Small intestine (tissue), 7 donors: ENCODE measurements around the gene CACNA1S. TPM values are rescaled to one million over a fixed set of nuclear protein-coding genes. Genes with fewer than 3 reads are reported as not detected.

Experiments used
- DNase-seq, 2 donors: peaks; one replicate each; pipeline versions ENCODE4 v3.0.0 to v3.0.0-alpha.2; 2013
- FAIRE-seq: peaks from 2 replicates; lab custom pipeline; 2012; peaks lifted over from hg19 to GRCh38; lab: Jason Lieb, UNC
- H3K27ac ChIP-seq, 3 donors: one replicate each; pipeline ENCODE4 v1.5.1; 2013; ENCODE audit warnings: low read length in 2 of 3, mild to moderate bottlenecking in 2 of 3, control low read depth in 1 of 3, inconsistent platforms in 1 of 3, low read depth in 1 of 3, moderate library complexity in 1 of 3
- H3K27me3 ChIP-seq, 3 donors: one replicate each; pipeline ENCODE4 v1.6.1; 2013; ENCODE audit warnings: low read length in 3 of 3, inconsistent platforms in 1 of 3; ENCODE audit not compliant: control insufficient read depth in 3 of 3, insufficient read depth in 3 of 3
- H3K36me3 ChIP-seq, 3 donors: one replicate each; pipeline ENCODE4 v1.6.1; 2013; ENCODE audit warnings: low read length in 3 of 3, inconsistent platforms in 1 of 3, low read depth in 1 of 3, mild to moderate bottlenecking in 1 of 3, moderate library complexity in 1 of 3; ENCODE audit not compliant: control insufficient read depth in 3 of 3, insufficient read depth in 2 of 3
- H3K4me1 ChIP-seq, 3 donors: one replicate each; pipeline ENCODE4 v1.6.1; 2013; ENCODE audit warnings: low read length in 2 of 3, inconsistent platforms in 1 of 3, low read depth in 1 of 3, mild to moderate bottlenecking in 1 of 3, moderate library complexity in 1 of 3; ENCODE audit not compliant: control insufficient read depth in 3 of 3, insufficient read depth in 2 of 3
- H3K4me3 ChIP-seq, 3 donors: one replicate each; pipeline ENCODE4 v1.5.1; 2013; ENCODE audit warnings: low read length in 3 of 3, control low read depth in 1 of 3, inconsistent platforms in 1 of 3, low read depth in 1 of 3, mild to moderate bottlenecking in 1 of 3, moderate library complexity in 1 of 3
- H3K9me3 ChIP-seq, 2 donors: one replicate each; pipeline ENCODE4 v1.6.1; 2013; ENCODE audit warnings: low read depth in 1 of 2, low read length in 1 of 2; ENCODE audit not compliant: control insufficient read depth in 2 of 2, insufficient read depth in 1 of 2
- WGBS, 3 donors: extraction: QIAGEN DNeasy Blood & Tissue Kit; methylation state at CpG; one replicate each; pipeline ENCODE4 v1.1.7; 2013; 5-methylcytosine and 5-hydroxymethylcytosine counted together
- polyA plus RNA-seq, 4 donors: library from polyadenylated mRNA; stranded (reverse) in 3 of 4; unstranded in 1 of 4; fragments of 200-250 nt in 3 of 4; fragments of 120-200 nt in 1 of 4; gene quantifications; one replicate each; pipeline versions ENCODE4 v1.2.1 to v1.2.3, GENCODE V29; 2013
- donor health status: healthy with polysubstance abuse.
- donor health status: control.
- donor health status: control.
- donor health status: Bipolar disorder and iron deficiency.
- donor health status: healthy.

The CACNA1S gene
- polyA plus RNA-seq, 4 donors = 0.01 to 0.24 TPM; not detected in 2

DNA sequence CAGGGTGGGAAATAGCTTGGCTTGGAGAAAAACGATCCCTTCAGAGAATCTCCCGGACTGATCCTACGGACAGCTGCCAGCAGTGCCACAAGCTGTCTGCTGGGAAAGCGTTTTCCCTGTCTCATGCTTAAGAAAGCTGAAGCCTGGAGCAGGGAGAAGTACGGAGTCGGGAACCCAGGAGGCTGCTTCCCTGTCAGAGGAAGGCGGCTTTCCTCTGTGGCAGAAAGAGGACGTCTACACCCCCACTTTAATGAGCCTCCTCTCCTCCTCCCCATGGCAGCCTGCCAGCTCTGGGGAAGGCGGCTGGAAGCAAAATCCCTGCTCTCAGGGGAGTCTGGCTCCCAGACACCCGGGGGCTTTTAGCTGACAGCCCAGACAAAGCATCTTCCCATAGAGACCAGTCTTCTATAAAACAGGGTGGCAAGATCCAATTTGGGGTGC is 96.0 kb downstream of the CACNA1S start:
- Histone ChIP-seq H3K36me3 (no peaks in the 10 kb centered on the region), H3K27ac (peak overlapping the region in 1 of 3 donors; percentile 58), H3K9me3 (no peaks in the 10 kb centered on the region), H3K4me1 (peaks cover 10 to 30% (median 30%) of the 10 kb centered on the region in 3 donors), H3K4me3 (no peak overlapping the region), H3K27me3 (peaks cover 0 to 14% (median 0%) of the 10 kb centered on the region in 3 donors)
- 13 to 24% (median 22%) methylated on average over 10 of the region's 10 CpGs for WGBS, 3 donors
- peak; percentile 47 to 53 for DNase-seq
- FAIRE-seq = no peak

DNA sequence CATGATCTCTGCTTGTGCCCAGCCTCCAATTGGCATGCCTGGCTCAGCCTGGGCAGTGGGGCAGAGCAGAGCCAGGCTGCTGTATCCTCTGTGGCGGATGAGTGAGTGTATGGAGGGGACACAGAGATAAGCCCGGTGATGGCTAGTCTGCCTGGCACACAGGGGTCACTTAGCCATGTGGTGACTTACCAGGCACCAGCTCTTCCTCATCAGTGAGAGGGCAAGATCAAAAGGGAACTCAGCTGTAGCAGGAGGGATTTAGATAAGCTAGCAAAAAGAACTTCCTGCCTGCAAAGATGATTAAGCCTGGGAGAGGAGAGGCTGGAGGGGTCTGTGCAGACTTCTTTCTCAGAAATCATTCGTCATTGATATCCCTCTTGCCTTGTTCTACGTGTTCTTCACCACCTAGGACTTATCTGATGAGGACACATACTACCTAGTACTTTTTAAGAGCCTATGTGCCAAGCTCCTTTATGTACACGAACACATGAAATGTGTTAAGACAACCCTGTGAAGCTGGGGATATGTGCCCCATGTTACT is 96.6 kb downstream of the CACNA1S start:
- Histone ChIP-seq H3K27me3 (peaks cover 0 to 14% (median 0%) of the 10 kb centered on the region in 3 donors), H3K9me3 (no peaks in the 10 kb centered on the region), H3K4me3 (no peak overlapping the region), H3K36me3 (no peaks in the 10 kb centered on the region), H3K27ac (peak overlapping the region in 1 of 3 donors; percentile 58), H3K4me1 (peaks cover 9 to 26% (median 24%) of the 10 kb centered on the region in 3 donors)
- DNase-seq (peak in 1 of 2 donors; percentile 53), FAIRE-seq (no peak)
- WGBS, 3 donors = 7 to 50% (median 34%) methylated on average over 5 of the region's 5 CpGs

- H3K4me3 ChIP-seq = no peak overlapping the region
- peaks cover 0 to 14% (median 0%) of the 10 kb centered on the region in 3 donors for H3K27me3 ChIP-seq
- WGBS, 3 donors = 62 to 76% (median 64%) methylated on average over 3 of the region's 3 CpGs
- DNase-seq = no peak
- H3K4me1 ChIP-seq = peaks cover 9 to 18% (median 17%) of the 10 kb centered on the region in 3 donors
- no peak overlapping the region for H3K27ac ChIP-seq
- H3K9me3 ChIP-seq = no peaks in the 10 kb centered on the region
- no peak for FAIRE-seq
- H3K36me3 ChIP-seq = no peaks in the 10 kb centered on the region
These were observed 97.4 kb downstream of the CACNA1S start for GRCh38 chr1:201014816-201015200.

GRCh38 chr1:201013991-201014815 is 98.0 kb downstream of the CACNA1S start:
- Histone ChIP-seq H3K27me3 (peaks cover 0 to 14% (median 0%) of the 10 kb centered on the region in 3 donors), H3K36me3 (no peaks in the 10 kb centered on the region), H3K27ac (no peak overlapping the region), H3K4me3 (no peak overlapping the region), H3K4me1 (peaks cover 7 to 15% (median 12%) of the 10 kb centered on the region in 3 donors), H3K9me3 (no peaks in the 10 kb centered on the region)
- DNase-seq (no peak), FAIRE-seq (no peak)
- WGBS, 3 donors = 69 to 87% (median 80%) methylated on average over 33 of the region's 33 CpGs

GRCh38 chr1:201013031-201013485 is 99.2 kb downstream of the CACNA1S start:
- Histone ChIP-seq H3K4me1 (peaks cover 4 to 15% (median 11%) of the 10 kb centered on the region in 3 donors), H3K27me3 (peaks cover 0 to 14% (median 0%) of the 10 kb centered on the region in 3 donors), H3K9me3 (no peaks in the 10 kb centered on the region), H3K36me3 (no peaks in the 10 kb centered on the region), H3K4me3 (no peak overlapping the region), H3K27ac (no peak overlapping the region)
- 55 to 66% (median 58%) methylated on average over 4 of the region's 4 CpGs for WGBS, 3 donors
- FAIRE-seq (no peak), DNase-seq (no peak)

DNA sequence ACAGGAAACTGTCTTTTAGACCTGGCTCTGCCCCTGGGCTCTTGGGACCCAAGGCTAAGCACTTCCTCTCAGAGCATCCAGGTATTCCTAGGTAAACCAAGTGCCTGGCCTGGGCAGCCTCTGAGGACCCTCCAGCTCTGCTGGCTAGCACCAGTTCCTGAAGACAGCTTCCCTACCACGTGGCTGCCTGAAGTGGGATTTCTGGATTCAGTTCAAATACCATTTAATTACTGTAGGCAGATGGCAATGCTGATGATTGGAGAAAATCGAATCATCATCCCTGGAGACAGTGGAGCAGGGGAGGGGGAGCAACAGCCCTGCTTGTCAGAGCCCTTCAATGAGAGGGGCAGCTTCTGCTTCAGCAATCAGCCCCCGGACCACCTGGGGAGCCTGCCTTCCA is 100.6 kb downstream of the CACNA1S start:
- H3K27me3 ChIP-seq = peaks cover 0 to 14% (median 0%) of the 10 kb centered on the region in 3 donors
- DNase-seq = no peak
- no peaks in the 10 kb centered on the region for H3K9me3 ChIP-seq
- no peak for FAIRE-seq
- H3K4me1 ChIP-seq = peaks cover 3 to 12% (median 6%) of the 10 kb centered on the region in 3 donors
- H3K36me3 ChIP-seq = no peaks in the 10 kb centered on the region
- H3K27ac ChIP-seq = no peak overlapping the region
- H3K4me3 ChIP-seq = no peak overlapping the region
- WGBS, 3 donors = 49 to 62% (median 55%) methylated on average over 3 of the region's 3 CpGs

- FAIRE-seq = no peak
- Histone ChIP-seq H3K27ac (no peak overlapping the region), H3K4me1 (peaks cover 0 to 3% (median 1%) of the 10 kb centered on the region in 3 donors), H3K9me3 (no peaks in the 10 kb centered on the region), H3K27me3 (peaks cover 0 to 14% (median 0%) of the 10 kb centered on the region in 3 donors), H3K36me3 (no peaks in the 10 kb centered on the region), H3K4me3 (no peak overlapping the region)
- 83 to 95% (median 90%) methylated on average over 11 of the region's 11 CpGs for WGBS, 3 donors
- no peak for DNase-seq
These were observed 102.1 kb downstream of the CACNA1S start for GRCh38 chr1:201009962-201010645.
